ENCODE data around the gene BRD1.

Gene BRD1

GRCh38 chr22:49801391-49802060, 26.1 kb downstream of the BRD1 start:
- TF ChIP-seq, protein P1, sequence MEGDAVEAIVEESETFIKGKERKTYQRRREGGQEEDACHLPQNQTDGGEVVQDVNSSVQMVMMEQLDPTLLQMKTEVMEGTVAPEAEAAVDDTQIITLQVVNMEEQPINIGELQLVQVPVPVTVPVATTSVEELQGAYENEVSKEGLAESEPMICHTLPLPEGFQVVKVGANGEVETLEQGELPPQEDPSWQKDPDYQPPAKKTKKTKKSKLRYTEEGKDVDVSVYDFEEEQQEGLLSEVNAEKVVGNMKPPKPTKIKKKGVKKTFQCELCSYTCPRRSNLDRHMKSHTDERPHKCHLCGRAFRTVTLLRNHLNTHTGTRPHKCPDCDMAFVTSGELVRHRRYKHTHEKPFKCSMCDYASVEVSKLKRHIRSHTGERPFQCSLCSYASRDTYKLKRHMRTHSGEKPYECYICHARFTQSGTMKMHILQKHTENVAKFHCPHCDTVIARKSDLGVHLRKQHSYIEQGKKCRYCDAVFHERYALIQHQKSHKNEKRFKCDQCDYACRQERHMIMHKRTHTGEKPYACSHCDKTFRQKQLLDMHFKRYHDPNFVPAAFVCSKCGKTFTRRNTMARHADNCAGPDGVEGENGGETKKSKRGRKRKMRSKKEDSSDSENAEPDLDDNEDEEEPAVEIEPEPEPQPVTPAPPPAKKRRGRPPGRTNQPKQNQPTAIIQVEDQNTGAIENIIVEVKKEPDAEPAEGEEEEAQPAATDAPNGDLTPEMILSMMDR (conservative IDR thresholded peaks at IDR 0.05; ENCODE audit: low read depth): no peak
- peak overlapping the region; percentile 38 for H3K27ac ChIP-seq
- POLR2A ChIA-PET (ENCODE audit: low non-redundant PET): no interaction called here
- CTCF ChIA-PET: interaction anchor here (0.9 kb wide), 1 partner anchor 9 kb away, joined by 3 read pairs; no protein-coding TSS in a partner anchor
- DNase-seq (ENCODE audit: low spot score): no peak

DNA sequence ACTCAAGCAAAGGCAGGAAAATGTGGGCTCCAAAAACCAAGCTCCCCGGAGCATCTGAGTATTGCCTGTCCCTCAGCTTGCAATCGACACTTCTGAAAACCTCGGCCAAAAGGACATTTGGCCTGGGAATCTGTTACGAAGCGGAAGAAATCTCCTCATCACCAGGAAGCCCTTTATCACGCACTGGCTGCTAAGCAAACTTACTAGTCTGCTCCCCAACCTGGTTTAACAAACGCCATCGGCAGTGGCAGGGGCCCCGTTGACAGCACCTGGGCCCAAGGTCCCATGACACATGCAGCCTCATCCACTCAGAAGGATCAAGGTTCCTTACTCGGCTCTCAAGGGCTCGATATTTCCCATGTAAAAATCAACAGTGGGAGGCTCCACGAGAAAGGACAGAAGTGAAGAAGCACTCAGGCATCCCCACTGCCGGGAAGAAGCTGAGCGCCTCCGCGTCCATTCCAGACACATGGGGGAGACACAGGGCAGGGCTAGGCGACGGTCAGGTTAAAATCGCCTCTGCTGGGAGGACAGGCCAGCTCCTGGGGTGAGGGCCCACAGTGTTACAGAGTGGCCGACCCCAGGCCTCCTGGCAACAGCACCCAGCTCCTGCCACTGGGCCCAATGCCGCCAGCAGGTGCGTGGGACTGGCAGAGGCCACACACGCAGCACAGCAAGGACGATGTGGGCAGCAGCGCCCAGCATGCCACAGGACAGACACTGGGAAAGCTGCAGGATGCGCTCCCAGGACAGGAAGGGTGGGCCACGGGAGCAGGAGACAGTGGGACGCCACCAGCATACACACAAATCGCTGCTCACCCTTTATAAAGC, 27.1 kb downstream of the BRD1 start:
- POLR2A ChIA-PET (ENCODE audit: low non-redundant PET): no interaction called here
- TF ChIP-seq, protein P1 (conservative IDR thresholded peaks at IDR 0.05; ENCODE audit: low read depth): no peak
- CTCF ChIA-PET: interaction anchor here (0.9 kb wide), 1 partner anchor 10 kb away, joined by 3 read pairs; no protein-coding TSS in a partner anchor
- H3K27ac ChIP-seq: peak overlapping the region; percentile 38
- DNase-seq (ENCODE audit: low spot score): no peak

DNA sequence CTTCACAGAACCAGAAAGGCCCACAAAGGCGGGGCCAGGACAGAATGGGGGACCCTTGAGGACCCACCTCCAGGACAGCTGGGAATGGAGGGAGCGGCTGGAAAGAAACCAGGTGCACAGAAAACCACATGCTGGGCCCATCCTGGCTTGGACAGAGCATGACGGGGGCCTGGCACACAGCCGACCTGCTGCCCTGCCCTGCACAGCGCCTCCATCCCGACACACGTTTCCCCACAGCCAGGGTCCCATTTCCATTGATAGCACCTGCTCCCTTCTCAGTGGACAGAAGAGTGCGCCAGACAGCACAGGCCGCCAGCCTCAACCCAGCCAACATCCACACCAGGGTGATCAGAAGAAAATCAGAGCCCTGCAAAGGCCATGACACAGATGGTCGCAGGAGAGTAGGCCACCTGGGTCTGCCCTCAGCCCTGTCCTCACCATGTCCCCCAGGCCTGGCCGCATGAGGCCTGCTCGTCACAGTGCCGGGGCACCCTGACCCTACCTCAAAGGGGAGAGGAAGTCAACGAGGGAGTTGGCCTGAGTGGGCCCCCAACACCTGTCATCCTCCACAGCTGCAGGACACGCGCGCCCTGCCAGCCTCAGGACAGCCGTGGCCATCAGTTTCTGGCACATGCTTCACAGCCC, 28.1 kb downstream of the BRD1 start:
- 0 out of 2 replicates have a peak overlapping the region, but pooled peaks have one; percentile 3 for H3K27ac ChIP-seq
- CTCF ChIA-PET: no interaction called here
- DNase-seq (ENCODE audit: low spot score): no peak
- TF ChIP-seq, protein P1 (conservative IDR thresholded peaks at IDR 0.05; ENCODE audit: low read depth): no peak
- POLR2A ChIA-PET (ENCODE audit: low non-redundant PET): no interaction called here

GRCh38 chr22:49798486-49799151, 29.1 kb downstream of the BRD1 start:
- no peak overlapping the region for H3K27ac ChIP-seq
- POLR2A ChIA-PET (ENCODE audit: low non-redundant PET): no interaction called here

GRCh38 chr22:49797706-49798105, 30.0 kb downstream of the BRD1 start:
- ChIA-PET POLR2A (ENCODE audit: low non-redundant PET) (no interaction called here), CTCF (no interaction called here)
- DNase-seq (ENCODE audit: low spot score): no peak
- H3K27ac ChIP-seq: no peak overlapping the region
- TF ChIP-seq, protein P1 (conservative IDR thresholded peaks at IDR 0.05; ENCODE audit: low read depth): no peak

More at GRCh38 chr22:49798486-49799151, 29.1 kb downstream of the BRD1 start:
- DNase-seq (ENCODE audit: low spot score): no peak
- TF ChIP-seq, protein P1 (conservative IDR thresholded peaks at IDR 0.05; ENCODE audit: low read depth): no peak
- CTCF ChIA-PET: no interaction called here
